IMR-90 (cell line): ENCODE data around the gene PPM1F. TPM values are rescaled to one million over a fixed set of nuclear protein-coding genes. Genes with fewer than 3 reads are reported as not detected.

ENCODE experiments used
- ATAC-seq: fragments of 200-7000 bp; cut with Tn5 transposase; 2 replicates; pipeline ENCODE4 v1.9.1; 2020; ENCODE audit warnings: low read depth, mild to moderate bottlenecking, moderate library complexity
- BruUV-seq: library from RNA; stranded (reverse); fragments of 400-500 nt; replicated peaks from 2 replicates; lab custom pipeline; 2021; lab: Mats Ljungman, UMichigan
- CTCF ChIA-PET: fragments of 300-600 bp; formaldehyde crosslinking; extraction: SDS; loops from one replicate; lab custom pipeline; 2021; ENCODE audit warnings: antibody characterized with exemption; lab: Yijun Ruan, JAX
- POLR2A ChIA-PET: fragments of 300-600 bp; sonication (Branson Sonifier 250); formaldehyde crosslinking; loops from one replicate; lab custom pipeline; 2022; ENCODE audit warnings: antibody characterized with exemption; ENCODE audit not compliant: unreplicated experiment; lab: Charles Lee
- DNase-seq: peaks from one replicate; pipeline ENCODE4 v3.0.0; 2013
- H2AFZ ChIP-seq: replicated peaks from 2 replicates; pipeline ENCODE3; 2013; ENCODE audit warnings: low read length, mild to moderate bottlenecking; ENCODE audit not compliant: poor library complexity
- H2AK5ac ChIP-seq: 2 replicates; pipeline ENCODE4 v1.6.1; 2013; ENCODE audit warnings: low read depth, low read length, inconsistent platforms
- H2AK9ac ChIP-seq: replicated peaks from 2 replicates; pipeline ENCODE3; 2013; ENCODE audit warnings: mild to moderate bottlenecking, low read depth, low read length, moderate library complexity; ENCODE audit not compliant: poor library complexity
- H2BK120ac ChIP-seq: 2 replicates; pipeline ENCODE4 v1.6.1; 2013; ENCODE audit warnings: low read depth, low read length, inconsistent platforms
- H2BK15ac ChIP-seq: 3 replicates; pipeline ENCODE4 v1.6.1; 2013; ENCODE audit warnings: low read depth, low read length, inconsistent platforms
- H2BK20ac ChIP-seq: 2 replicates; pipeline ENCODE4 v1.6.1; 2013; ENCODE audit warnings: low read depth, mild to moderate bottlenecking, inconsistent platforms, low read length, moderate library complexity
- H2BK5ac ChIP-seq: 2 replicates; pipeline ENCODE4 v1.6.1; 2013; ENCODE audit warnings: mild to moderate bottlenecking, low read depth, low read length, inconsistent platforms; ENCODE audit not compliant: poor library complexity, severe bottlenecking
- H3K14ac ChIP-seq: replicated peaks from 2 replicates; pipeline ENCODE4 v1.6.1; 2013; ENCODE audit warnings: low read depth, low read length, inconsistent platforms
- H3K18ac ChIP-seq: 2 replicates; pipeline ENCODE4 v1.6.1; 2013; ENCODE audit warnings: low read depth, low read length, control low read depth
- H3K23ac ChIP-seq: 2 replicates; pipeline ENCODE4 v1.6.1; 2013; ENCODE audit warnings: low read depth, low read length, inconsistent platforms
- H3K27ac ChIP-seq: 2 replicates; pipeline ENCODE4 v1.5.1; 2013; ENCODE audit warnings: mild to moderate bottlenecking, control low read depth, low read length; ENCODE audit not compliant: insufficient read depth
- H3K27me3 ChIP-seq: 2 replicates; pipeline ENCODE4 v1.6.1; 2013; ENCODE audit warnings: low read length; ENCODE audit not compliant: control insufficient read depth, insufficient read depth
- H3K36me3 ChIP-seq: 2 replicates; pipeline ENCODE4 v1.6.1; 2013; ENCODE audit warnings: low read length, mixed read lengths; ENCODE audit not compliant: control insufficient read depth, insufficient read depth
- H3K4ac ChIP-seq: 2 replicates; pipeline ENCODE4 v1.6.1; 2013; ENCODE audit warnings: low read depth, low read length, inconsistent platforms
- H3K4me1 ChIP-seq: 2 replicates; pipeline ENCODE4 v1.6.1; 2013; ENCODE audit warnings: low read length, mixed read lengths; ENCODE audit not compliant: control insufficient read depth, insufficient read depth
- H3K4me2 ChIP-seq: 2 replicates; pipeline ENCODE4 v1.6.1; 2013; ENCODE audit warnings: low read depth, mild to moderate bottlenecking, control low read depth, low read length, moderate library complexity
- H3K4me3 ChIP-seq: 2 replicates; pipeline ENCODE4 v1.5.1; 2013; ENCODE audit warnings: low read depth, mild to moderate bottlenecking, control low read depth, low read length, moderate library complexity; ENCODE audit not compliant: insufficient read depth
- H3K56ac ChIP-seq: 2 replicates; pipeline ENCODE4 v1.6.1; 2013; ENCODE audit warnings: low read length, inconsistent platforms; ENCODE audit not compliant: insufficient read depth; ENCODE audit errors: extremely low read depth
- H3K79me1 ChIP-seq, 2 experiments: 2 replicates each; pipeline ENCODE4 v1.6.1; 2013; ENCODE audit warnings: low read length in 2 of 2, inconsistent platforms in 1 of 2, low read depth in 1 of 2
- H3K9ac ChIP-seq: 2 replicates; pipeline ENCODE4 v1.6.1; 2013; ENCODE audit warnings: low read depth, low read length, control low read depth
- H3K9me1 ChIP-seq: 2 replicates; pipeline ENCODE4 v1.6.1; 2013; ENCODE audit warnings: low read length, inconsistent platforms; ENCODE audit not compliant: insufficient read depth
- H3K9me3 ChIP-seq: 2 replicates; pipeline ENCODE4 v1.6.1; 2013; ENCODE audit warnings: low read length; ENCODE audit not compliant: control insufficient read depth, insufficient read depth
- H4K20me1 ChIP-seq: 2 replicates; pipeline ENCODE4 v1.6.1; 2013; ENCODE audit warnings: low read length, inconsistent platforms; ENCODE audit not compliant: insufficient read depth
- H4K5ac ChIP-seq: 2 replicates; pipeline ENCODE4 v1.6.1; 2013; ENCODE audit warnings: mild to moderate bottlenecking, low read depth, low read length, control low read depth
- H4K8ac ChIP-seq, 2 experiments: 2 replicates each; pipeline ENCODE4 v1.6.1; 2013; ENCODE audit warnings: low read depth in 2 of 2, low read length in 2 of 2, control low read depth in 1 of 2, inconsistent platforms in 1 of 2
- H4K91ac ChIP-seq: 2 replicates; pipeline ENCODE4 v1.6.1; 2013; ENCODE audit warnings: low read depth, low read length, inconsistent platforms; ENCODE audit not compliant: insufficient read depth
- BHLHE40 ChIP-seq: fragments of 150-350 bp; IDR thresholded peaks from 2 replicates; pipeline ENCODE4 v1.6.1; 2016; ENCODE audit warnings: mild to moderate bottlenecking, low read depth, low read length
- CEBPB ChIP-seq: IDR thresholded peaks from 2 replicates; pipeline ENCODE4 v1.6.1; 2012; ENCODE audit warnings: low read depth, low read length, improper control_type of control experiment
- CHD1 ChIP-seq: IDR thresholded peaks from 2 replicates; pipeline ENCODE4 v1.6.1; 2012; ENCODE audit warnings: low read depth, low read length, improper control_type of control experiment
- FOS ChIP-seq: fragments of 150-350 bp; IDR thresholded peaks from 2 replicates; pipeline ENCODE4 v1.6.1; 2016; ENCODE audit warnings: low read depth, low read length
- MAFK ChIP-seq: IDR thresholded peaks from 2 replicates; pipeline ENCODE4 v1.6.1; 2012; ENCODE audit warnings: low read depth, low read length, improper control_type of control experiment
- MAZ ChIP-seq: IDR thresholded peaks from 2 replicates; pipeline ENCODE4 v1.6.1; 2012; ENCODE audit warnings: low read depth, mild to moderate bottlenecking, low read length, improper control_type of control experiment, moderate library complexity, borderline replicate concordance
- MXI1 ChIP-seq: IDR thresholded peaks from 2 replicates; pipeline ENCODE4 v1.6.1; 2012; ENCODE audit warnings: low read depth, mild to moderate bottlenecking, low read length, moderate library complexity, borderline replicate concordance
- NFE2L2 ChIP-seq: fragments of 150-350 bp; IDR thresholded peaks from 2 replicates; pipeline ENCODE4 v1.6.1; 2016; ENCODE audit warnings: low read depth, mild to moderate bottlenecking, low read length
- POLR2A ChIP-seq: IDR thresholded peaks from 2 replicates; pipeline ENCODE4 v1.6.1; 2012; ENCODE audit warnings: mild to moderate bottlenecking, low read depth, low read length
- RAD21 ChIP-seq: IDR thresholded peaks from 2 replicates; pipeline ENCODE4 v1.6.1; 2012; ENCODE audit warnings: low read length, improper control_type of control experiment
- RCOR1 ChIP-seq: IDR thresholded peaks from 2 replicates; pipeline ENCODE4 v1.6.1; 2012; ENCODE audit warnings: mild to moderate bottlenecking, low read length, improper control_type of control experiment; ENCODE audit not compliant: insufficient replicate concordance
- RFX5 ChIP-seq: IDR thresholded peaks from 2 replicates; pipeline ENCODE4 v1.8.0; 2012; ENCODE audit warnings: low read depth, mild to moderate bottlenecking, low read length, moderate library complexity
- SMC3 ChIP-seq: fragments of 150-350 bp; IDR thresholded peaks from 2 replicates; pipeline ENCODE4 v1.6.1; 2016; ENCODE audit warnings: low read depth, mild to moderate bottlenecking, antibody characterized with exemption, low read length, moderate library complexity
- WGBS, 2 experiments: methylation state at CpG; one replicate each; pipeline versions ENCODE4 v1.1.5 to v1.1.7; 2013; ENCODE audit warnings: missing lambda C conversion rate in 2 of 2; ENCODE audit not compliant: insufficient read length in 1 of 2; ENCODE audit errors: extremely low coverage in 2 of 2; 5-methylcytosine and 5-hydroxymethylcytosine counted together
- dilution Hi-C: fragments of 300-500 bp; cut with HindIII; formaldehyde crosslinking; loops from one replicate; pipeline ENCODE4 v1.14.3; 2018; ENCODE audit warnings: low sequenced_read_pairs; ENCODE audit not compliant: unreplicated experiment
- in situ Hi-C: fragments of 300-500 bp; cut with MboI; formaldehyde crosslinking; loops from 3 replicates; pipeline ENCODE4 v1.14.3; 2019; ENCODE audit warnings: low sequenced_read_pairs, inconsistent platforms, mixed read lengths
- intact Hi-C: fragments of 100-400 bp; cut with micrococcal nuclease; formaldehyde crosslinking; loops from 2 replicates; pipeline ENCODE4 v1.10.0; 2022
- polyA plus RNA-seq, 3 experiments: library from polyadenylated mRNA; depleted of rRNA; stranded (reverse); fragments of >200 nt; gene quantifications; 2 replicates each; pipeline ENCODE4 v1.2.3, GENCODE V29; 2012; ENCODE audit warnings: low replicate concordance in 1 of 3
- total RNA-seq: library from RNA; depleted of rRNA; stranded (reverse); fragments of >200 nt; gene quantifications from 2 replicates; pipeline ENCODE4 v1.2.3, GENCODE V29; 2012
- TF ChIP-seq, protein P1 (sequence below): fragments of 150-350 bp; IDR thresholded peaks from 2 replicates; pipeline ENCODE4 v1.6.1; 2017; ENCODE audit warnings: mild to moderate bottlenecking, antibody characterized with exemption, low read length, low read depth
- TF ChIP-seq, protein P2 (sequence below): fragments of 150-350 bp; IDR thresholded peaks from 2 replicates; pipeline ENCODE4 v1.6.1; 2016; ENCODE audit warnings: low read depth, mild to moderate bottlenecking, low read length, moderate library complexity, borderline replicate concordance
- TF ChIP-seq, protein P3 (sequence below): conservative IDR thresholded peaks from 2 replicates; pipeline ENCODE4 v1.5.1; 2012; ENCODE audit warnings: mild to moderate bottlenecking, low read depth, low read length, improper control_type of control experiment

PPM1F gene
- total and polyA plus RNA-seq, 2 of the 4 experiments (the other 2 are of a cell fraction), result 20.8 to 30.3 TPM

GRCh38 chr22:21928048-21928447 is 24.6 kb downstream of the PPM1F start:
- Histone ChIP-seq H2BK15ac (no peak overlapping the region), H3K4me2 (no peak overlapping the region), H2BK120ac (no peak overlapping the region), H3K9me3 (no peaks in the 10 kb centered on the region), H3K4me3 (no peak overlapping the region), H2BK5ac (no peak overlapping the region), H3K27ac (no peak overlapping the region), H4K20me1 (peaks cover 8% of the 10 kb centered on the region; the same call in 1 of the 2 replicates), H2BK20ac (no peak overlapping the region), H3K56ac (no peak overlapping the region), H3K4ac (no peak overlapping the region), H3K9me1 (0 out of 2 replicates have a peak, but pooled peaks cover 3% of the 10 kb centered on the region), H4K5ac (no peak overlapping the region), H3K18ac (no peak overlapping the region), H3K27me3 (no peaks in the 10 kb centered on the region), H3K79me1 (peaks cover 12 to 28% of the 10 kb centered on the region in 2 experiments), H3K9ac (no peak overlapping the region), H4K8ac (no peak overlapping the region), H2AK9ac (no peak overlapping the region), H4K91ac (no peak overlapping the region), H3K4me1 (no peaks in the 10 kb centered on the region), H2AFZ (no peak overlapping the region), H3K14ac (no peak overlapping the region), H3K23ac (no peak overlapping the region), H2AK5ac (no peak overlapping the region), H3K36me3 (peaks cover 61% of the 10 kb centered on the region)
- no peak for DNase-seq
- dilution Hi-C loops, result no loop called here
- ChIA-PET POLR2A (no interaction called here), CTCF (interaction anchor here (0.6 kb wide), 1 partner anchor 182 kb away, joined by 3 read pairs; no protein-coding TSS in a partner anchor)
- in situ Hi-C loops, result no loop called here
- TF ChIP-seq BHLHE40 (no peak), MXI1 (no peak), SMC3 (no peak), RAD21 (no peak), RCOR1 (no peak), FOS (no peak), CHD1 (no peak), CEBPB (no peak), POLR2A (no peak), RFX5 (no peak), MAFK (no peak), NFE2L2 (no peak), MAZ (no peak)
- TF ChIP-seq, protein P1, sequence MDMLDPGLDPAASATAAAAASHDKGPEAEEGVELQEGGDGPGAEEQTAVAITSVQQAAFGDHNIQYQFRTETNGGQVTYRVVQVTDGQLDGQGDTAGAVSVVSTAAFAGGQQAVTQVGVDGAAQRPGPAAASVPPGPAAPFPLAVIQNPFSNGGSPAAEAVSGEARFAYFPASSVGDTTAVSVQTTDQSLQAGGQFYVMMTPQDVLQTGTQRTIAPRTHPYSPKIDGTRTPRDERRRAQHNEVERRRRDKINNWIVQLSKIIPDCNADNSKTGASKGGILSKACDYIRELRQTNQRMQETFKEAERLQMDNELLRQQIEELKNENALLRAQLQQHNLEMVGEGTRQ, result no peak
- TF ChIP-seq, protein P2, sequence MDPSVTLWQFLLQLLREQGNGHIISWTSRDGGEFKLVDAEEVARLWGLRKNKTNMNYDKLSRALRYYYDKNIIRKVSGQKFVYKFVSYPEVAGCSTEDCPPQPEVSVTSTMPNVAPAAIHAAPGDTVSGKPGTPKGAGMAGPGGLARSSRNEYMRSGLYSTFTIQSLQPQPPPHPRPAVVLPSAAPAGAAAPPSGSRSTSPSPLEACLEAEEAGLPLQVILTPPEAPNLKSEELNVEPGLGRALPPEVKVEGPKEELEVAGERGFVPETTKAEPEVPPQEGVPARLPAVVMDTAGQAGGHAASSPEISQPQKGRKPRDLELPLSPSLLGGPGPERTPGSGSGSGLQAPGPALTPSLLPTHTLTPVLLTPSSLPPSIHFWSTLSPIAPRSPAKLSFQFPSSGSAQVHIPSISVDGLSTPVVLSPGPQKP, result no peak
- TF ChIP-seq, protein P3, sequence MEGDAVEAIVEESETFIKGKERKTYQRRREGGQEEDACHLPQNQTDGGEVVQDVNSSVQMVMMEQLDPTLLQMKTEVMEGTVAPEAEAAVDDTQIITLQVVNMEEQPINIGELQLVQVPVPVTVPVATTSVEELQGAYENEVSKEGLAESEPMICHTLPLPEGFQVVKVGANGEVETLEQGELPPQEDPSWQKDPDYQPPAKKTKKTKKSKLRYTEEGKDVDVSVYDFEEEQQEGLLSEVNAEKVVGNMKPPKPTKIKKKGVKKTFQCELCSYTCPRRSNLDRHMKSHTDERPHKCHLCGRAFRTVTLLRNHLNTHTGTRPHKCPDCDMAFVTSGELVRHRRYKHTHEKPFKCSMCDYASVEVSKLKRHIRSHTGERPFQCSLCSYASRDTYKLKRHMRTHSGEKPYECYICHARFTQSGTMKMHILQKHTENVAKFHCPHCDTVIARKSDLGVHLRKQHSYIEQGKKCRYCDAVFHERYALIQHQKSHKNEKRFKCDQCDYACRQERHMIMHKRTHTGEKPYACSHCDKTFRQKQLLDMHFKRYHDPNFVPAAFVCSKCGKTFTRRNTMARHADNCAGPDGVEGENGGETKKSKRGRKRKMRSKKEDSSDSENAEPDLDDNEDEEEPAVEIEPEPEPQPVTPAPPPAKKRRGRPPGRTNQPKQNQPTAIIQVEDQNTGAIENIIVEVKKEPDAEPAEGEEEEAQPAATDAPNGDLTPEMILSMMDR, result no peak
- no peak for ATAC-seq
- BruUV-seq, result no TSS peak
- intact Hi-C loops, result no loop called here
- 91% methylated on average over 8 of the region's 12 CpGs; no CpG with 5 or more reads in 1 of the 2 experiments for WGBS, 2 experiments
